Sigmoid colon (tissue), 7 donors: ENCODE data around the gene BGLAP. TPM values are rescaled to one million over a fixed set of nuclear protein-coding genes. Genes with fewer than 3 reads are reported as not detected.
A peak's percentile ranks its signal among the peaks of the same experiment; 100 is the strongest.

Experiments used
- DNase-seq: peaks from one replicate; pipeline ENCODE4 v3.0.0-alpha.2; 2019
- H3K27ac ChIP-seq, 4 donors: fragments of 200-600 bp; sonication (generic); one replicate each; pipeline ENCODE4 v1.5.1; 2016 to 2019; ENCODE audit warnings: mild to moderate bottlenecking in 1 of 4
- H3K27me3 ChIP-seq, 3 donors: fragments of 200-600 bp; sonication (generic); one replicate each; pipeline ENCODE4 v1.5.1; 2019; ENCODE audit warnings: mild to moderate bottlenecking in 1 of 3
- H3K36me3 ChIP-seq, 4 donors: fragments of 200-600 bp; sonication (generic); one replicate each; pipeline ENCODE4 v1.5.1; 2016 to 2019
- H3K4me1 ChIP-seq, 4 donors: fragments of 200-600 bp; sonication (generic); one replicate each; pipeline ENCODE4 v1.5.1; 2017 to 2019
- H3K4me3 ChIP-seq, 4 donors: fragments of 200-600 bp; sonication (generic); one replicate each; pipeline ENCODE4 v1.5.1; 2017 to 2019; ENCODE audit warnings: mild to moderate bottlenecking in 2 of 4, moderate library complexity in 1 of 4
- H3K9me3 ChIP-seq, 4 donors: fragments of 200-600 bp in 3 of 4; sonication (generic) in 3 of 4; one replicate each; pipeline versions ENCODE4 v1.5.1 to v1.6.1; 2013 to 2019
- EP300 ChIP-seq, 4 donors: sonication (generic); formaldehyde crosslinking; IDR thresholded peaks; one replicate each; pipeline ENCODE4 v1.6.1; 2017; ENCODE audit warnings: antibody characterized with exemption in 4 of 4
- POLR2A ChIP-seq, 2 donors: fragments of 450-650 bp; IDR thresholded peaks; one replicate each; pipeline ENCODE4 v1.6.1; 2016; ENCODE audit warnings: antibody characterized with exemption in 2 of 2, mild to moderate bottlenecking in 2 of 2, moderate library complexity in 2 of 2
- POLR2AphosphoS5 ChIP-seq, 4 donors: sonication (generic); formaldehyde crosslinking; IDR thresholded peaks; one replicate each; pipeline ENCODE4 v1.6.1; 2017; ENCODE audit warnings: antibody characterized with exemption in 4 of 4
- WGBS, 2 donors: extraction: QIAGEN DNeasy Blood & Tissue Kit; methylation state at CpG; one replicate each; pipeline ENCODE4 v1.1.7; 2013; 5-methylcytosine and 5-hydroxymethylcytosine counted together
- intact Hi-C: fragments of 100-400 bp; cut with DNase I; formaldehyde crosslinking; loops from one replicate; pipeline ENCODE4 v1.15.1; 2023
- polyA plus RNA-seq, 3 donors: library from polyadenylated mRNA; stranded (reverse); fragments of 200-250 nt; gene quantifications; one replicate each; pipeline ENCODE4 v1.2.3, GENCODE V29; 2013
- total RNA-seq, 4 donors: library from RNA; depleted of rRNA; stranded (reverse); fragments of >200 nt; gene quantifications; one replicate each; pipeline ENCODE4 v1.1.0, GENCODE V29; 2016
- TF ChIP-seq, protein P1 (sequence below), 4 experiments: fragments of 450-650 bp in 3 of 4; fragments of 200-600 bp in 1 of 4; IDR thresholded peaks; one replicate each; pipeline ENCODE4 v1.5.1; 2016 to 2019; ENCODE audit warnings: antibody characterized with exemption in 4 of 4, mild to moderate bottlenecking in 3 of 4, moderate library complexity in 2 of 4
- donor health status: healthy with polysubstance abuse.
- donor health status: Bipolar disorder and iron deficiency.
- donor health status: healthy.

Gene BGLAP
- total and polyA plus RNA-seq, 7 donors: 1.0 to 15.9 (median 4.3) TPM; not detected in 2

DNA sequence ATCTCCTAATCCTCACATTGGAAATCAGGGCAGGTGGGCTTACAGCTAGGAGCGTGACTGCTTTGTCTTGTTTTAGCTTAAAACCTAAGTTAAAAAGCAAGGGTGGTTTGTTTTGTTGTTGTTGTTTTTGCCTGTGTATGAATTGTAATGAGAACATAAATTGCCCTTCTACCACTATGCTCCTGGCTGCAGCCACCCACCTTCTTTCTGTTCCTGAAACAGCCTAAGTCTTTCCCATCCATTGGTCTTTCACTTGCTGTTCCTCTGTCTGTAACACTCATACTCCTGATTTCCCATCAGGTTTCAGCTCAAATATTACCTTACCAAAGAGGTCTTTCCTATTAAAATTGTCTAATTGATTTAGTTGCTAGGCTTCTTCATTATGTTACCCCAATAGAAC lies 41.5 kb downstream of the BGLAP start:
- Histone ChIP-seq H3K9me3 (no peaks in the 10 kb centered on the region), H3K27me3 (no peaks in the 10 kb centered on the region), H3K27ac (peak overlapping the region; percentile 84 to 92 (median 90)), H3K4me3 (peak overlapping the region; percentile 69 to 93 (median 80)), H3K36me3 (peaks cover 0 to 9% (median 2%) of the 10 kb centered on the region in 4 donors), H3K4me1 (peaks cover 0 to 33% (median 29%) of the 10 kb centered on the region in 4 donors)
- TF ChIP-seq POLR2AphosphoS5 (IDR thresholded peaks at IDR 0.05) (no peak), POLR2A (IDR thresholded peaks at IDR 0.05) (no peak), EP300 (IDR thresholded peaks at IDR 0.05) (no peak)
- TF ChIP-seq, protein P1, sequence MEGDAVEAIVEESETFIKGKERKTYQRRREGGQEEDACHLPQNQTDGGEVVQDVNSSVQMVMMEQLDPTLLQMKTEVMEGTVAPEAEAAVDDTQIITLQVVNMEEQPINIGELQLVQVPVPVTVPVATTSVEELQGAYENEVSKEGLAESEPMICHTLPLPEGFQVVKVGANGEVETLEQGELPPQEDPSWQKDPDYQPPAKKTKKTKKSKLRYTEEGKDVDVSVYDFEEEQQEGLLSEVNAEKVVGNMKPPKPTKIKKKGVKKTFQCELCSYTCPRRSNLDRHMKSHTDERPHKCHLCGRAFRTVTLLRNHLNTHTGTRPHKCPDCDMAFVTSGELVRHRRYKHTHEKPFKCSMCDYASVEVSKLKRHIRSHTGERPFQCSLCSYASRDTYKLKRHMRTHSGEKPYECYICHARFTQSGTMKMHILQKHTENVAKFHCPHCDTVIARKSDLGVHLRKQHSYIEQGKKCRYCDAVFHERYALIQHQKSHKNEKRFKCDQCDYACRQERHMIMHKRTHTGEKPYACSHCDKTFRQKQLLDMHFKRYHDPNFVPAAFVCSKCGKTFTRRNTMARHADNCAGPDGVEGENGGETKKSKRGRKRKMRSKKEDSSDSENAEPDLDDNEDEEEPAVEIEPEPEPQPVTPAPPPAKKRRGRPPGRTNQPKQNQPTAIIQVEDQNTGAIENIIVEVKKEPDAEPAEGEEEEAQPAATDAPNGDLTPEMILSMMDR (IDR thresholded peaks at IDR 0.05): no peak
- intact Hi-C loops: no loop called here
- DNase-seq: no peak
- 60 to 88% methylated on average over 1 of the region's 1 CpG for WGBS, 2 donors

DNA sequence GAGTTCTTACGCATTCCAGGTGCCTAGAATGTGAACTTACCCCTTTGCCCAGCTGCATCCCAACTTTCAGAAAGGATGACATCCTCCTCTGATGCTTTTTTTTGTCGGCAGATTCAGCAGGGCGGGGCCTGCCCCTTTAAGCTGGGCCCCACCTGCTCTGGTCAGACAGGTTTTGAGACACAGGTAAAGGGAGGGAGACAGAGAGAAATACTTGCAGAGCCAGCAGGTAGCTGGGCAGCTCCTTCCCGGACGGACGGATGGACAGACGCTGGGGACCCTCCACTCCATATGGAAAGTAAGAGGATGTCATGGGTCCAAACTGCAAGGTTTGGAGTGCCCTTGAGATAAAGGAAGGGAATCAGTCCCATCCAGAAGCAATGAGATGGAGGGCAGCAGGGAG lies 42.1 kb downstream of the BGLAP start, which contains the start of gene TMEM79:
TSS of gene TMEM79 (plus strand) at position 214 of the 400 bp plus-strand sequence. CDS start 902 bp downstream, outside the sequence.
- no peaks in the 10 kb centered on the region for H3K27me3 ChIP-seq
- DNase-seq: no peak
- H3K4me3 ChIP-seq: peak within 1 kb of the TSS; percentile 69 to 93 (median 80)
- no peaks in the 10 kb centered on the region for H3K9me3 ChIP-seq
- H3K27ac ChIP-seq: peak within 1 kb of the TSS; percentile 84 to 92 (median 90)
- TF ChIP-seq, protein P1 (IDR thresholded peaks at IDR 0.05): no peak
- TF ChIP-seq EP300 (IDR thresholded peaks at IDR 0.05) (no peak), POLR2A (IDR thresholded peaks at IDR 0.05) (no peak), POLR2AphosphoS5 (IDR thresholded peaks at IDR 0.05) (no peak)
- intact Hi-C loops: no loop called here
- peaks cover 0 to 33% (median 29%) of the 10 kb centered on the region in 4 donors for H3K4me1 ChIP-seq
- WGBS, 2 donors: 35 to 76% methylated on average over 7 of the region's 7 CpGs
- H3K36me3 ChIP-seq: peaks cover 0 to 9% (median 0%) of the 10 kb centered on the region in 4 donors

DNA sequence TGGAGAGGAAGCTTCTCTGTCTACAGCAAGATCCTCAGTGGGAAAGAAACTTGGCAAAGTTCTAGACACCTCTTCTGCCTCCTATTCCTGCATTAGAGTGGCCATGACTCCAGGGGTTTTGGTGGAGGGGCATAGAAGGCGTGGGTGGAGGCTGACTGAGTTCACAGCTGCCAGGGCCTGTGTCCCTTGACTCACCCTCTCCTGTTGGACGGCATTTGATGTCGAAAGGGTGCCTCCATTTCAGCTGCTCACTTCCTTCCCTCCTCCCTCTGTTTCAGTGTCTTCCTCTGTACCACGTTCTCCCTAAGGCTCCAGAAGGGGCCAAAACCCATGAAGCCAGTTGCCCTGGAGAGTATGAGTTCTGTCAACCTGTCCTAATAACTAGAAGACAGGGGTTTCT lies 42.8 kb downstream of the BGLAP start:
- Histone ChIP-seq H3K9me3 (no peaks in the 10 kb centered on the region), H3K27ac (no peak overlapping the region), H3K27me3 (no peaks in the 10 kb centered on the region), H3K4me3 (no peak overlapping the region), H3K36me3 (peaks cover 0 to 9% (median 0%) of the 10 kb centered on the region in 4 donors), H3K4me1 (peaks cover 0 to 33% (median 29%) of the 10 kb centered on the region in 4 donors)
- no peak for DNase-seq
- TF ChIP-seq POLR2AphosphoS5 (IDR thresholded peaks at IDR 0.05) (no peak), EP300 (IDR thresholded peaks at IDR 0.05) (no peak), POLR2A (IDR thresholded peaks at IDR 0.05) (no peak)
- TF ChIP-seq, protein P1 (IDR thresholded peaks at IDR 0.05): no peak
- intact Hi-C loops: no loop called here
- 74 to 78% methylated on average over 4 of the region's 4 CpGs for WGBS, 2 donors

DNA sequence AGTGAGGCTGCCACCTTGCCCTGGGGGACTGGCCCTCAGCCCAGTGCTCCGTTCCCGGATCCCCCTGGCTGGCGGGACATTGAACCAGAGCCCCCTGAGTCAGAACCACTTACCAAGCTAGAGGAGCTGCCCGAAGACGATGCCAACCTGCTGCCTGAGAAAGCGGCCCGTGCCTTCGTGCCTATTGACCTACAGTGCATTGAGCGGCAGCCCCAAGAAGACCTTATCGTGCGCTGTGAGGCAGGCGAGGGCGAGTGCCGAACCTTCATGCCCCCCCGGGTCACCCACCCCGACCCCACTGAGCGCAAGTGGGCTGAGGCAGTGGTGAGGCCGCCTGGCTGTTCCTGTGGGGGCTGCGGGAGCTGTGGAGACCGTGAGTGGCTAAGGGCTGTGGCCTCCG lies 43.5 kb downstream of the BGLAP start:
- no peaks in the 10 kb centered on the region for H3K9me3 ChIP-seq
- TF ChIP-seq POLR2AphosphoS5 (IDR thresholded peaks at IDR 0.05): no peak
- no peak for TF ChIP-seq EP300 (IDR thresholded peaks at IDR 0.05)
- TF ChIP-seq, protein P1 (IDR thresholded peaks at IDR 0.05): no peak
- no peak for TF ChIP-seq POLR2A (IDR thresholded peaks at IDR 0.05)
- no peak for DNase-seq
- 91 to 97% methylated on average over 21 of the region's 21 CpGs for WGBS, 2 donors
- H3K4me3 ChIP-seq: no peak overlapping the region
- no peak overlapping the region for H3K27ac ChIP-seq
- intact Hi-C loops: no loop called here
- H3K4me1 ChIP-seq: peaks cover 0 to 36% (median 28%) of the 10 kb centered on the region in 4 donors
- H3K36me3 ChIP-seq: peaks cover 0 to 9% (median 0%) of the 10 kb centered on the region in 4 donors
- no peaks in the 10 kb centered on the region for H3K27me3 ChIP-seq

DNA sequence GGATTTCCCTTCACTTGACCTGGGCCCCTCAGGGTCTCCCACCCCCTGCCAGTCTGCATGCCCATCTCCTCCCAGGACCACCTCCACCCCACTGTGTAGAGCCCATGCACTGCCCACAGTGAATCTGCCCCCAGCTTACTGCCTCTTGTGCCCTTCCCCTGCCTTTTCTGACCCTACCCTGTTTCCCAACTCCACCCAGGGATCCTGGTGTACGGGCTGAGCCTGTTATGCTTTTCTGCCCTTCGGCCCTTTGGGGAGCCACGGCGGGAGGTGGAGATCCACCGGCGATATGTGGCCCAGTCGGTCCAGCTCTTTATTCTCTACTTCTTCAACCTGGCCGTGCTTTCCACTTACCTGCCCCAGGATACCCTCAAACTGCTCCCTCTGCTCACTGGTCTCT lies 44.1 kb downstream of the BGLAP start:
- 96% methylated on average over 8 of the region's 8 CpGs for WGBS, 2 donors
- H3K27ac ChIP-seq: no peak overlapping the region
- peaks cover 0 to 39% (median 28%) of the 10 kb centered on the region in 4 donors for H3K4me1 ChIP-seq
- no peak for DNase-seq
- TF ChIP-seq POLR2A (IDR thresholded peaks at IDR 0.05): no peak
- no peak for TF ChIP-seq EP300 (IDR thresholded peaks at IDR 0.05)
- TF ChIP-seq POLR2AphosphoS5 (IDR thresholded peaks at IDR 0.05): no peak
- TF ChIP-seq, protein P1 (IDR thresholded peaks at IDR 0.05): no peak
- no peaks in the 10 kb centered on the region for H3K27me3 ChIP-seq
- H3K9me3 ChIP-seq: no peaks in the 10 kb centered on the region
- no peak overlapping the region for H3K4me3 ChIP-seq
- H3K36me3 ChIP-seq: peaks cover 0 to 9% (median 0%) of the 10 kb centered on the region in 4 donors
- intact Hi-C loops: no loop called here
